GM18951 (cell line): ENCODE data around the gene ATL1.

Source experiments
- POLR2A ChIP-seq: IDR thresholded peaks from 4 replicates; pipeline ENCODE4 v1.6.1; 2011; ENCODE audit warnings: mild to moderate bottlenecking; ENCODE audit not compliant: insufficient read length, insufficient read depth; ENCODE audit errors: extremely low read depth
- in situ Hi-C: fragments of 300-500 bp; cut with MboI; formaldehyde crosslinking; loops from one replicate; pipeline ENCODE4 v1.12.0; 2022; ENCODE audit warnings: low sequenced_read_pairs, mixed read lengths, inconsistent platforms; ENCODE audit not compliant: unreplicated experiment

Gene ATL1

DNA sequence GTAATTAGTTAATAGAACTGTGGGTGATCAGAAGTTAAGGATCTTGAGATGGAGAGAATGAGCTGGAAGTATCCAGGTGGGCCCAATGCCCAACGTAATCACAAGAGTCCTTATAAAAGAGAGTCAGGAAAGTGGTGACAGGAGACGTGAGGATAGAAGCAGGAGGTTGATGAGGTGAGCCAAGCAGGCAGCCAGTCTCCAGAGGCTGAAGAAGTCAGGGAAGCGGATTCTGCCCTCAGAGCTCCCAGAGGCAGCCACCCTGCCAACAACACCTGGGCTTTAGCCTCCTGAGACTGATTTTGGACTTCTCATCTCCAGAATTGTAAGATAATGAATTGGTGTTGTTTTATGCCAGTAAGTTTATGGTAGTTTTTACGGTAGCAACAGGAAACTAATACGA is 118.2 kb downstream of the ATL1 start:
- TF ChIP-seq POLR2A: no peak

DNA sequence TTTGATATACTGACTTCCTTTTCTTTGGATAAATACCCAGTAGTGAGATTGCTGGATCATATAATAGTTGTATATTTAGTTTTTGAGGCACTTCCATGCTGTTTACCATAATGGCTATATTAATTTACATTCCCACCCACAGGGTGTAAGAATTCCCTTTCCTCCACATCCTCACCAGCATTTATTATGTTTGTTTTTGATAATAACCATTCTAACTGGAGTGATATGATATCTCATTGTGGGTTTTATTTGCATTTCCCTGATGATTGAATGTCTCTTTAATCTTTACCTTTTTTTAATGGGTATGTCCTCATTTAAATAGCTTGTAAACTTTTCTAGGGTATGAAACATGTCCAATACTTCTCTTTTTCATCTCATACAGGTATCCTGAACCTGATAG is 119.7 kb downstream of the ATL1 start:
- TF ChIP-seq POLR2A: no peak
- in situ Hi-C loops: no loop called here

More for the DNA sequence above, 118.2 kb downstream of the ATL1 start:
- in situ Hi-C loops: no loop called here
